Testis (tissue), 2 donors: Measurements from ENCODE around the gene ST6GAL1.

Experiments used
- POLR2A ChIP-seq: fragments of 450-650 bp; IDR thresholded peaks from one replicate; pipeline ENCODE4 v1.6.1; 2017; ENCODE audit warnings: antibody characterized with exemption, mild to moderate bottlenecking, moderate library complexity
- TF ChIP-seq, protein P1 (sequence below), 3 experiments: fragments of 450-650 bp in 2 of 3; fragments of 200-600 bp in 1 of 3; sonication (generic) in 1 of 3; IDR thresholded peaks; one replicate each; pipeline ENCODE4 v1.5.1; 2016 to 2019; ENCODE audit warnings: antibody characterized with exemption in 3 of 3, mild to moderate bottlenecking in 2 of 3, moderate library complexity in 1 of 3

DNA sequence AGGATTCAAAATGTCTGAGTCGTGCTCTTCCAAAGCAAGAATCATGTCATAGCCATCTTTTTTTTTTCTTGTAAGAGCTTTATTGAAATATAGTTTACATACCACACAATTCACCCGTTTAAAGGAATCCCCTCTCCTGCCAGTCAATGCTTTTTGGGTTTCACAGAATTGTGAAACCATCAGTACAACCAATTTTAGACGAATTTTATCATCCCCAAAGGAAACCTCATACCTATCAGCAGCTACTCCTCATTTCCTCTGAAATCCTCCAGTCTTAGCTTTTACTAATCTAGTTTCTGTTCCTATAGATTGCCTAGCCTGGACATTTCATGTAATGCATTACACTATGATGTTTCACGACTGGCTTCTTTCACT is 48.2 kb upstream of the ST6GAL1 start:
- TF ChIP-seq, protein P1, sequence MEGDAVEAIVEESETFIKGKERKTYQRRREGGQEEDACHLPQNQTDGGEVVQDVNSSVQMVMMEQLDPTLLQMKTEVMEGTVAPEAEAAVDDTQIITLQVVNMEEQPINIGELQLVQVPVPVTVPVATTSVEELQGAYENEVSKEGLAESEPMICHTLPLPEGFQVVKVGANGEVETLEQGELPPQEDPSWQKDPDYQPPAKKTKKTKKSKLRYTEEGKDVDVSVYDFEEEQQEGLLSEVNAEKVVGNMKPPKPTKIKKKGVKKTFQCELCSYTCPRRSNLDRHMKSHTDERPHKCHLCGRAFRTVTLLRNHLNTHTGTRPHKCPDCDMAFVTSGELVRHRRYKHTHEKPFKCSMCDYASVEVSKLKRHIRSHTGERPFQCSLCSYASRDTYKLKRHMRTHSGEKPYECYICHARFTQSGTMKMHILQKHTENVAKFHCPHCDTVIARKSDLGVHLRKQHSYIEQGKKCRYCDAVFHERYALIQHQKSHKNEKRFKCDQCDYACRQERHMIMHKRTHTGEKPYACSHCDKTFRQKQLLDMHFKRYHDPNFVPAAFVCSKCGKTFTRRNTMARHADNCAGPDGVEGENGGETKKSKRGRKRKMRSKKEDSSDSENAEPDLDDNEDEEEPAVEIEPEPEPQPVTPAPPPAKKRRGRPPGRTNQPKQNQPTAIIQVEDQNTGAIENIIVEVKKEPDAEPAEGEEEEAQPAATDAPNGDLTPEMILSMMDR (IDR thresholded peaks at IDR 0.05) = no peak
- no peak for TF ChIP-seq POLR2A
